Stimulated activated CD8-positive, alpha-beta memory T cell treated with anti-CD3 and anti-CD28 coated beads, Interleukin-2, amount 100 ng/mL, for 48 hours (primary cell): ENCODE data around the gene DPH1.

Source experiments
- DNase-seq, 2 donors: peaks; one replicate each; pipeline ENCODE4 v3.0.0-alpha.2; 2020; ENCODE audit warnings: low read depth in 2 of 2

The DPH1 gene

DNA sequence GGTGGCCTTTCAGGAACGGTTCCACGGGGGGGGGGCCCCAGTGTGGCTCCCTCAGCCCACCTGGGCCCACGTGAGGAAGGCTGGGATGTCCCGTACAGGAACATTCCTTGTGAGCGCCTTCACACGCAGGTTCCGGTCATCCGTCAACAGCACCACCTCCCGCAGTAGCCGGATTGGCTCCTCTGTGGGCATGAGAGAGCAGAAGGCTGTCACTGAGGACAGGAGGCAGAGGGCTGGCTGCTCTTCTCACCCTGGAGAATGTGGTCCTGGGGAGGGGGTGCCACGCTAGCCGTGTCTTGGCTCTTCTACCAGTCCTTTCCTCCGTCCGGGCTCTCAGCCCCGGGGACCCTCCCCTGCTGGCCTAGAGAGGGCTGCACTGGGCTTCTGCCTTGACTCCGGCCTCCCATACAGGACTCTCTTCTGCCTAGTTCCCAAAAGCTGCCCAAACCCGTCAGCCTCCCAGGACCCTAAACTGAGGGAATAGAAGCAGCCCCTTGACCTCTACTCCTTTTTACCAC lies 31.5 kb downstream of the DPH1 start:
- DNase-seq, result no peak

DNA sequence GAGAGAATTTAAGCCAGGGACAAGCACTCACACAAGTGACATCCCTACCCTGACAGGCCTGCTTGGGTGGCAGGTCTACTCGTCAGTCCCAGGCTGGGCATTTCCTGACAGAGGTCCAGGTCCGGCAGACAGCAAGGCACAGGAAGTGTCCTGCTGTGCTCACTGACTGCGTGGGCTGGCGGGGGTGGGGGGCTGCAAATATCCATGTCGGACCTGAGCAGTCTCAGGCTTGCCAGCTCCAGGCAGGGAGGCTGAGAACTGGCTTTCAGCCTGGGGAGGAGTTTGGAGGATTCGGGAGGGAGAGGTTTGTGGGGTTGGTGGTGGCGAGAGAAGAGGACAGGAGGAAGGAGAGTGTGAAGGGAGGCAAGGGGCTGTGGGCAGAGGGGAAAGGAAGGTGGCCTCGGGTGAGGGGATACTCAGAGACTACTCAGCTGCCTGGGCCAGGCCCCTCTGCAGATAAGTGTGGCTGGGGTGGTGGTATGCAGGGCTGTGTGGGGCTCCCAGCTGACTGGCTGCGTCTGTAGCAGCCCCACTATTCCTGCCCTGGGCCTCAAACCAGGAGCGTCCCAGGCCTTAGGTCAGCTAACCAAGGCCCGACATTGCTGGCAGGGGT lies 32.7 kb downstream of the DPH1 start:
- no peak for DNase-seq

DNA sequence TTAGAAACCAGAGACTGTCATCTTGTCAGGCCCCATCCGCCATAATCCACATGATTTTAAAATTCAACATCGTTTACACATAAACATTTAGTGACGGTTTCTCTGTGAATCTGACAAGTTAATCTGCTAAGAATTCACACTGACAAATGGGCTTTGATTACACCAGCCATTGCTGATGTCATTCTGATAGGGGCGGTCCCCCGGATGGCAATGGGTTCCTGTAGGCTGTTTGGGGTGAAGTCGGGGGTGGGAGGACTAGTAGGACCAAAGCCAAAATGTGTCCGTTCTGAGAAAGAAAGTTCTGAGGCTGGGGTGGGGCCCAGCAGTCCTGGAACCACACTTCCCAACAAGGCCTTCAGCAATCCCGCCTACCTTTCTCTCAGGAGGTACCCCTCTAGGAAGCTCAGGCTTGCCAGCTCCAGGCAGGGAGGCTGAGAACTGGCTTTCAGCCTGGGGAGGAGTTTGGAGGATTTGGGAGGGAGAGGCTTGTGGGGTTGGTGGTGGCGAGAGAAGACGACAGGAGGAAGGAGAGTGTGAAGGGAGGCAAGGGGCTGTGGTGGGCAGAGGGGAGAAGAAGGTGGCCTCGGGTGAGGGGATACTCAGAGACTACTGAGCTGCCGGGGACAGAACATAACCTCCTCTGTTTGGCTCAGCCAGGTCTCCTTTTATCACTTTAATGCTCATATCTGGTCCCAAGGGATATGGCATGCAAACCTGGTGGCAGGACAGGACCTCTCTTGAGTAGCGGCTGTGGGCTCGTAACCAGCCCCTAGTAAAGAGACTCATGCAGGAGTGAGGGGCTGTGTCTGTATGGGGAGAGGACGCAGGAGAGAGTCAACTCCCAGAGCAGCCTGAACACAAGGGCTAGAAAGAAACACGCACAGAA lies 33.6 kb downstream of the DPH1 start:
- no peak for DNase-seq

DNA sequence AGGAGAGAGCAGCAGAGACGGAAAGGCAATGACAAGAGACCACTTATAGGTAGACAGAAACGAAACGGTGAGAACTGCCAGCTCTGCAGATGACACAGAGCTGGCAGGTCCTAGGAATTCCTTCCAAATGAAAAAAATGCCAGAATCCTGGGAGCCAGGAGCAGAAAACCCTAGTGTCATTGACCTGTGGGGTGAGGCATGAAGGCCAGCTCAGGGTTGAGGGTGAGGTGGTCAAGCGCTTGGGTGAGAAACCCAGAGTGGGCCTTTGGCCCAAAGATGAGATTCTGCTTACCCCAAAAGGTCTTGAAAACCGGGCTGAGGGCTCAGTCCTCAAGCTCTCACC lies 34.2 kb downstream of the DPH1 start:
- DNase-seq, result no peak

DNA sequence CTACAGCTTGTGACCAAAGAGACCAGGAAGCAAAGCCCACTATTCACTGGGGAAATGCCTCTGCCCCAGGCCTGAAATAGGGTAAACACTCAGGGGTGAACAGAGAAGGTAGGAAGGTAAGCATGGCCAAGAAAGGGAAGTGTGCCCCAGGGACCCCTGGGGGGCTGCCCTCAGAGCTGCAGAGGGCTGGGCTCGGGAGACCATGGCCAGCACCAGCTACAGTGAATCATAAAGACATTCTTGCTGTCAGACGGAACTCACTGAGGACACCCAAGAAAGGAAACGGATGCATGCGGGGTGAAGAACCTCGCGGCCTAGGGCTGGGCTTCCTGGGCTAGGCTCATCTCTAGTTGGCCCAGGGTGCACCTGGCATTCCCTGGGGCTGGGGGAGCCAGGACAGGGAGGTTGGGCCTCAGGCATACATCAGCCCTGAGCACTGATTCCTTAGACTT lies 34.6 kb downstream of the DPH1 start:
- DNase-seq, result no peak

DNA sequence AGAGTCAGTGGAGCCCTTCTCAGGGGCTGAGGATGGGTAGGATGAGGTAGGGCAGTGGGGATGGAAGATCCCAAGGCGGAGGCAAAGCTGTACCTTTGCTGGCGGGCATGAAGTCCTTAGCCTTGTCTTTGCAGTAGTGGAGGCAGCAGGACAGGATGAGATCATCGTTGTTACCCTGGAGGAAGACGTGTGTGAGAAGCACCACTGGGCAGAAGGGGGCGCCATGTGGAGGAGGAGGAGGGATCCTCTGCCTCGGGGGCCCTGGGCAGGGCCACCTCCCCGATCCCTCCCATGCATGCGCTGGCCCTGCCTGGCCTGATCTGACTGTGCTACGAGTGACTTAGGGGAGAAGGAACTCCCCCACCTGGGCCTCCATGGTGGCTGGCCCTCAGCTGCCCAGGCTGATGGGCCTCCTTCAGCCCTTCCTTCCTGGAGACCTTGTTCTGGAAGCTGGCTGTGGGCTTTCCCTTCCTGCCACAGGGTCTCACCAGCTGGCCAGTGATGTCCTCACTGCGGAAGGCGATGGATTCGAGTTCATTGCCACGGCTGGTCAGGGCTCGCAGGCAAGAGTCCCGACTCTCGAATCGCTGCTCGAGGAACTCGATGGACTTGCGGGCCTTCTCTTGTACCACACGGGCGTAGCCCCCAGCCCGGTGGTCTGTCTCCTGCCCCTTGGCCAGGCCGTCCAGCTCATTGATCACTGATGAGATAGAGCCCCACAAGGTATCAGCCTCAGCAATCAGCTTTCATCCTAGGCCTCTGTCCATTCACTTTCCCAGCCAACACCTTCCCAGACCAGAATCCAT lies 35.2 kb downstream of the DPH1 start:
- DNase-seq, result peak in 1 of 2 donors; percentile 68

DNA sequence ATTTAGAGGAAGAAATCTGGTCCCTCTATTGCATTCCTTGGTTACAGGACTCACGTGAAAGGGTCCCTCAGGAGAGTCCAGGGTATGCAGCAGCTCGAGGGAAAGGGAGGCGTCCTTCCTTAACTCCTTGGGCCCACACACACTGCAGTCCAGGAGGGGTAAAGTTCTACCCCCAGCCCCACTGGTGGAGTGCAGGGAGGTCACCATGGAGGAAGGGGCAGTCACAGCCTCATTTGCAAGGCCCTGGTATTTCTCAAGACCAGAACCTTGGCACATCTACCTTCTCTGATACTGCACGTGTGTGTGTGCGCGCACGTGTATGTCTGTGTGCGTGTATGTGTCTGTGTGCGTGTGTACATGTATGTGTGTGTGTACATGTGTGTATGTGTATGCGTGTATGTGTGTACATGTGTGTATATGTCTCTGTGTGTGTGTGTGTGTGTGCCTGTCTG lies 36.0 kb downstream of the DPH1 start:
- DNase-seq, result no peak

DNA sequence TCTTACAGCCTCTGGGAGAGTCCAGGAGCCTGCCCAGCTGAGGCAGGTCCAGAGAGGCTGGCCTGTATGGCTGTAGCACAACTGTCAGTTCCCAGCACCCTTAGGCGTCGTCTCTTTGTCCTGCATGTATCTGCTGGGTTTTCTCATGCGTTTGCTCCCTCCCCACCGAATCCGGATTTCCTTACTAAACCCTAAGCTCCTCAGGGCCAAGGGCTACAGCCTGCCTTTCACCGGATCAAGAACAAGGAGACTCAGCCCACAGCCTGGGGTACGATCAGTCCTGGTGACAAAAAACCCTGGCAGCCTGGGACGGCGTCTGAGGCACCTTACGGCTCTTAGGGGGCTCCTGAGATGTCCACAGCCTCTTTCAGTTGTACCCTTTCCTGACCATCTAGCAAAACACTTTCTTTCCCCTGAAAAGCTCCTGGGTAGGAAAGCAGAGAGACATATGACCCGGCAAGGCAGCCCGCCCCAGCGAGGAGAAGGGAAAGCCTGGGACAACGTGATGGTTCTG lies 37.2 kb downstream of the DPH1 start:
- no peak for DNase-seq

DNA sequence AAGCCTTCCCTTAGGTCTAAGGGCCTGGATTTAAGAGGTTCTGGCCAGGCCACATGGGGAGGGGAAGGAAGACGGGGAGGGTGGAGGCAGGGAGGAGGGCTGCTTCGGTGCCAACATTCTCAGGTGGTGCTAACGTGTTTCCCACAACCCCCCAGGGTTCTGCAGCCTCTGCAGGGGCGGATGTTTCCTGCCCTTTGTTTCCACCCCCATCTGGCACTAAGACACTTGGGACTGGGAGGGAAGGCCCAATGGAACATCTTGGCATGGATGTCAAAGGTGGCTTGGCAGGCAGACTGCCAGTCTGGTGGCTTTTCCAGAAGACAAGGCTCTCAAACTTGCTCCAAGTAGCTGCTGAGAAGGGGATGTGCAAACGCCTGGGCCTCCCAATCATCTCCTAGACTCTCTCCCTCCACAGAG lies 37.7 kb downstream of the DPH1 start:
- no peak for DNase-seq

DNA sequence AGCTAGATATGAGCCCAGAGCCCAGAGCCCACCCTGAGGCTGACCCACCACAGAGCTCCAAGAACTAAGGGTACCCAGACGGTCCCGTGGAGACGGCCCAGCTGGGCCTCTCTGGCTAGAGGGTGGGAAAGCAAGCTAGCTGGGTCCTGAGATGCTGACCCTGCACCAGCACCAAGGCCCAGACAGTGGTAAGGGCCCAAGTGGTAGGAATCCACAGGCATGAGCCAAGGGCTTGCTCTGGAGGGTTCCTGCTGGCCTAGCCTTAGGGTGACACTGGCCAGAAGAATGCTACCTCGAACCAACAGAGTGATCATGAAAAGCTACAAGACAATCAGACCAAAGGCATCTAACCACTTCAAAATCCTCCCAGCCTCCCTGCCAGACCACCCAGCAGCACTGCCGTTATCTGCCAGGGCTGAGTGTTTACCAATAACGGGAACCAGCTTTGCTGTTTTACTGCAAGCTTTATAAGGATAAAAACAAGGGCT lies 38.1 kb downstream of the DPH1 start:
- no peak for DNase-seq

DNA sequence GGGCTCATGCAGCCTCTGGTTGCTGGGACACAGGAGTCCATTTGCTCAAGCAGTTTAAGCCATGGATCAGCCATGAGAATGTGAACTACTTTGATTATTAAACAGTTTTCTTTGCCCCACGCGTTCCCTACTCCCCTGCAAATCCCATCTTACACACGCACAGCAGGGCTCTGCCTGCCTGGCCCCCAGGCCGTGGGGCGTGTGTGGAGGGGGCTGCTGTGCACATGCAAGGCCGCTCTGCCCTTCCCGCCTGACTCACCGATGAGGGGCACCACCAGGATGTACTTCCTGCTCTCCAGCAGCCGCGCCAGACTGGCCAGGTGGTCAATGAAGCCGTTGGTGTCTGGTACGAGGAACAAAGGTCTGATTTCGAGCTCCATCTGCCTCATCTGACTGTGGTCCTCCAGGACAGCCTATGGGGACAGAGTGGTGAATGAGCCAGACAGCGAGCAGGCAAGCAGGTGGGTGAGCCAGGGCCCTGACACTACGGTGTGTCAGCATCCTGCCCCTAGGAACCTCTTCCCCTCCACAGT lies 38.6 kb downstream of the DPH1 start:
- no peak for DNase-seq

DNA sequence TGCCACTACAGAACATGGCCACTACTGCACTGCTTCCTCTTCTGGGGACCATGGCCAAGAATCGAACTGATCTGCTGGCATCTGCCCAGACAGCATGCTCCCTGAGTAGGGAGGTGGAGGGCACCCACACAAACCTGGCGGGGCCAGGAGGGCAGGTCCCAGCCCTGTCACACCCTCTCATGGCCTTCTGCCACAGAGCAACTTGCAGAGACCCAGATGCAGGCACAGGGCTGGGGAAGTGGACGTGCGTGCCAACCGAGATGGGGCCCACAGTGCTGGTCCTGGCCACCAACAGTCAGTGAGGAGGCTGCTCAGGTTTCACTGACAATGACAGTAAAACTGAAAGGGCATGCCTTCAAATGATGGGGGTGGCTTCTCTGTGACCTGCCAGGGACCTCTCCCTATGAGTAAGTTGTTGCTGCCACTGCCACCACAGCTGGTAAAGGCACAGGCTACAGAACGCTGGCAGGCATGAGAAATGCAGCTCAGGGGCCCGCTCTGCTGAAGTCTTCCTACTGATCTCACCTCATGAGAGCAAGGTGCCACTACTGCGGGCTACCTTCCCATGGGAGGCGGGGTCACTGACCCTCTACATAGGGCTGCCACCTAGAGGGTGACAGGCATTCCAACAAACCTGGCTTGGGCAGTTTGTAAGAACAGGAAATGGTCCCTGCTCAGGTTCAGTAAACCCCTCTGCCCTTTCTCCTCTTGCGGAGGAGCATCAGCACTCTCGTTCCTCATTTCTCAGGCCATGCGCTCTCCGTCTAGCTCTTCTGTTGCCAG lies 40.5 kb downstream of the DPH1 start:
- DNase-seq, result peak in 1 of 2 donors; percentile 69

DNA sequence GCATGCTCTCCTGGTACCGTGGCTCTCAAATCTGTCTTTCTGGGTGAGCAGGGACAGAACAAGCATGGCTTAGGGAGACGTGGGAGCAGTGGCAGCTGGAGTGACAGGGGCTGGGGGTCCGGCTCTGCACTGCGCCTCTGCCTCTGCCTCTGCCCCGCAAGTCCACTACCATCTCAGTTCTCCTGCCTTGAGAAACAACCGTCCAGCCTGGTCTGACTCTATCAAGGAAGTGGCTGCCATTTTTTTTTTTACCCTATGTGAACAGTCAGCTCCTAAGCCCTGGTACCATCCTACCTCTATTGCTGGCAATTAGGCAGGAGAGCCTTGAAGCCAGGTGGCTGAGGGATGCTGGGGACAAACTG lies 41.1 kb downstream of the DPH1 start:
- DNase-seq, result no peak

DNA sequence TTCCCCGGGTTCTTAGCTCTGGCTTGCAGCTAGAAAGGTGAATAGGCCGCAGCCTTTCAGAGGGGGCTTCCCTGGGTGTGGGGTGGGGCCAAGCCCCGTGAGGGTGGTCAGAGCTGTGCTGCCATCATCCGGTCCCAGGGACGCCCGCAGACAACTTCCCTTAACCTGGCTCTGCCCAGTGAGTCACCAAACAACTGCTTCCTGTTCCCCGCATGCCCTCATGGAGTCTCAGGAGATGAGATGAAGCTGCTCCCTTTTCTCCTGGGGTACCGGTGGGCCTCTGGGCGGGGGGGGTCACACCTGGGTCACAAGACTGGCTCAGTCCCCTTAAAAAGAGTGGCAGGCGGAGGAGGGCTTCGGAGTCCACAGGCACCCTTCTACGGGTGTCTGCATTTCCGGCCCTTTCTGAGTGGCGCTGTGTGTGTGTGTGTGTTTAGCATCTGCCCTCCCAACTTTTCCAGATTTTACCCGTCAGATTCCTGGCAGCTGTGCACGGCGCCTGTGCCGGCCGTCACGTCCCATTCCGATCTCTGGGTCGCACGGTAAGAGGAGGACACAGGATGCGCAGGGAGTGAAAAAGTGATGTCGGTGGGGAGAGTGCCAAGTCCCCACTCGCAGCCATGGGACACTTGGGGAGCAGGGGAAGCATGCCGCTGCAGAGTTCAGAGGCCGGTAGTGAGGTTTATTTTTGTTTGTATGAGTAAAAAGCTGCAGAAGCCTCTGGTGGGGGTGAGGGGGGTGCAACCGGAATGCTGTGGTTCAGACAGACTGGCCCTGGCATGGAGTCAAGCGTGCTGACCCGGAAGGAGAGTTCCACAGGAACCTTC lies 41.7 kb downstream of the DPH1 start:
- no peak for DNase-seq

DNA sequence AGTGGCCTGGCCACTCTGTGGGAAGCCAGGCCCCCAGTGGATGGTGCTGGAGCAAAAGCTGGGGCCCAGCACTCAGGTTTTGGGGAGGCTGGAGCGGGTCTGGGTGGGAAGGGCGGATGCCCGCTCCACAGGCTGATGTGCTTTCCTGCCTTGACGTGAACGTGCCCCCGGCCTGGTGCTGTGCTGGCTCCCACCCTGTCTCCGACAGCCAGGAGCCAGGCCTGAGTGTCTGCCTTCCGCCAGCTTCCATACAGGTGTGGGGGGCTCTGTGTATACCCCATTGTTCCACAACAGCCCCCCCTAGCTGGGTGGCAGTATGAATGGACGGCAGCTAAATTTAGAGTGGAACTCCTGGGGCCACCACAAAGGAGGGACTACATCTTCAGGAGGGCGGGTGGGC lies 45.0 kb downstream of the DPH1 start:
- DNase-seq, result no peak

DNA sequence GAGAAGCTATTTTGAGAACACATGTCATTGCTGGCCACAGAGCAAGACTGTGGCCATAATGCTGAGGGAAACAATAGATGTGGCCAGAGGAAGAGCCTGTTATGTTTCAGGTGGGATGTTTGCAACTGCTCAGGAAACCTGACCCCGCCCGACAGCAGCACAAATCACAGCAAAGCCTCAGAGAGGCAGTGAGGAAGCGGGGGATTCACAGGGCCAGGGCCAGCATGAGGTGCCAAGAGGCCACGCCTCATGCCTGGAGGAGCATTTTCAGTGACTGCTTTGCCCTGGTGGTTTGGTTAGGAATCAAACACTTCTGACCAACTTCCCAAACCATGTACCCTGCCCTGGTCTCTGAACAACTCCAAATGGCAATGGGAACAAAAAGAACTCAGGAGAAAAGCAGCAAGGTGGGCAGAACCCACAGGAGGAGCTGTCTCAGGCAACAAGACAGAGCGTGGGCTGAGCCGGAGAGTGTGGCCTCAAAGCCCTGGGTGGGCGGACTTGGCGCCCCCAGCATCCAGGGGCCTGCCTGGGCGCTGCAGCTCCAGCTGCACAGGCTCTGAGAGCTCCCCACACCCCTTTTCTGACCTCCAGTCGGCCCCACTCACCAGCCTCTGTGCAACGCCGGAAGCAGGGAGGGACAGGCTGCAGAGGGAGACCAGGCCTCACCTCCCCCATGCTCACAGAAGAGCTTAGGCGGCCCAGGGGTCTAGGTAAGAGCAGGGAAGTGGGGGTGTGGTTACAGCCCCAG lies 45.6 kb downstream of the DPH1 start:
- no peak for DNase-seq

DNA sequence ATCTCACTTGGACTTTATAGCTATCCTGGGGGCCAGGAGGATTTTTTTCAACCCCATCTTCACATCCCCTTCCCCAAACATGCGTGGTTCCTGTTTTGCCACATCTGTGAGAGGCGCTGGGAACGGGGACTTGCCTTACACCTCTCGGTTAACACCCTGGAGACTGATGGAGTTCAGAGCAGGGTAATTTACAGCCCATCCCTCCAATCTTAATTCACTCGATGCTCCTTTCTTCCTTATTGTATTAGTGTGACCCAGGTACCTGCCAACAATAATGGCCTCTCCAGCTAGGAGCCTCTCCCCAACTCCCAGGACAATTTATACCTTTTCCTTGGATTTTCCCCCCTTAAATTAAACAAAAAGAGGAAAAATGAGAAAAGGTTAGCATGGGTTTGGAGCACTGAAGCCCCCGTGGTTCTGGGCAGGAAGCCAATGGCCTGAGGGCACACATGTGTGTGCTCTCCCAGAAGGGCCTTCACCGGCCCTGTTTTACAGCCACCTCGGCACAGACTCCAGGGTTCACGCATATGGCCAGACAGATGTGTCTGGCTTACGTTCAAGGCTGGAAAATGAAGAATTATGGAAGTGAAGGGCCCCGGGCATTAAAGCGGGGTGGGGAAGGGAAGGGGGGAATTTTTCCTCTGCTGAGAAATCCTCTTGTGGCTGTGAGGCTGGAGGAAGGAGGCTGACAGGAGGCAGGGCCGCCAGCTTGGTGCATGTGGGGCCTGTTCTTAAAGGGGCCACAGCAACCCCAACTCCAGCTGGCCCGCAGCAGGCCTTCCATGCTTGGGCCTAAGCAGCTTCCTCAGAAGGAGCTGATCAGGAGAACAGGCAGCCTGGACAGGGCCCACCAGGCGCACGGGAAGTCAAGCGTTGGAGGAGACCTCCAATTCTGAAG lies 46.4 kb downstream of the DPH1 start:
- no peak for DNase-seq

DNA sequence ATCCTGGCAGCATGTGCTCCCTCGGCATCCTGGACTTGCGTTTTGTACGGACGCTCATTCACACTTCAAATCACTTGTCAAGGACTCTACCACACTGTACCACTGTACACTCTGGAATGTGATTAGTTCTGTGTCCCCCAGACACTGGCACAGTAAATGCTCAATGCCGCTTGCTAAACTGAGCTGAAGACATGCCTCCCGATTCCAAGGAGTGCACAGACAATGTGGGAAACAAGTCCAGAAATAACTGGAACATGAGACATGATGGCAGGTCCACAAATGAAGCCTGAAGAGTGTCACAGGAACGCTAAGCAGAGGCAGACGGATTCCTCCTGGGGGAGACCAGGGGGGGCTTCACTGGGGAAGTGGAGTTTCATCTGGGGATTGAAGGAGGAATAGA lies 47.1 kb downstream of the DPH1 start:
- DNase-seq, result no peak
